ENCODE results near the gene HYDIN. TPM values are rescaled to one million over a fixed set of nuclear protein-coding genes. Genes with fewer than 3 reads are reported as not detected.
A peak's percentile ranks its signal among the peaks of the same experiment; 100 is the strongest.
"Not testable (repeated sequence)": the region's sequence is repeated elsewhere in the genome, so short reads cannot be mapped to it uniquely, and the experiment has no call there.

The HYDIN gene
- total RNA-seq, 1 experiment from 2014 or later: not detected

DNA sequence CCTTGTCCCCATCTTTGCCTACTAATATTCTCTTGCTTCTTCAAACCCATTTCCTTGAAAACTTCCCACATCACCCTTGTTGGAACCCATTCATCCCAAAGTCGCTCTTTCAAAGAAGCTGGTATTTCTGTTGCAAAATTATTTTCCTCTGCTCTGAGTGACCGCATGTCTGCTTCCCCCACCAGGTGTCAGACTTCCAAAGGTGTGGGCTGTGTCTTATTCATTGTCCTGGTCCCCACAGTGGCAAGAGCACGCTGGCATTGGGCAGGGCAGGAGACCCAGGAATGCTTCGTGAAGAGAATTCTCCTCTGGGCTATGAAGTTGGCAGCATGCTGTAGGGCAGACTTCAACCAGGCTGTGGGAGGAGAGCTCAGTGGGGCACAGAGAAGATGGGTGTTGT, 275.6 kb downstream of the HYDIN start:
- H3K9ac ChIP-seq (ENCODE audit: low read length); H3K27me3 ChIP-seq (ENCODE audit: insufficient read depth, low read length); H3K4me1 ChIP-seq (ENCODE audit: control insufficient read depth in 1 of 2, insufficient read depth in 2 of 2, low read length in 2 of 2); DNase-seq (ENCODE audit: low read depth, low spot score); RAD21 ChIA-PET (ENCODE audit: low non-redundant PET in 1 of 2, low total read pairs in 2 of 2, uncharacterized antibody in 2 of 2, unreplicated experiment in 2 of 2); H3K79me2 ChIP-seq (ENCODE audit: insufficient read depth, low read length); POLR2A ChIA-PET; H2AFZ ChIP-seq (ENCODE audit: low read depth, low read length, poor library complexity, severe bottlenecking); H4K20me1 ChIP-seq (ENCODE audit: insufficient read depth); H3K9me2 ChIP-seq (ENCODE audit: insufficient read depth); BruUV-seq (replicated peaks); H3K4me3 ChIP-seq (replicated peaks in 1 of 2; ENCODE audit: low read depth in 1 of 2, low read length in 2 of 2); H3K36me3 ChIP-seq (ENCODE audit: control insufficient read depth in 1 of 2, insufficient read depth in 2 of 2, low read length in 2 of 2); H3K9me3 ChIP-seq (ENCODE audit: control insufficient read depth in 1 of 2, insufficient read depth in 1 of 2, low read depth in 1 of 2, low read length in 2 of 2); H3K27ac ChIP-seq (ENCODE audit: low read depth, low read length); intact Hi-C loops (cut with micrococcal nuclease); H3K4me2 ChIP-seq (ENCODE audit: low read length); CTCF ChIA-PET: not testable (repeated sequence)
- ATAC-seq: peak; percentile 76
- TF ChIP-seq RAD21 (IDR thresholded peaks at IDR 0.05; ENCODE audit: low read depth): peak; percentile 23; the same call in 1 of the 2 replicates
- TF ChIP-seq, protein P1, sequence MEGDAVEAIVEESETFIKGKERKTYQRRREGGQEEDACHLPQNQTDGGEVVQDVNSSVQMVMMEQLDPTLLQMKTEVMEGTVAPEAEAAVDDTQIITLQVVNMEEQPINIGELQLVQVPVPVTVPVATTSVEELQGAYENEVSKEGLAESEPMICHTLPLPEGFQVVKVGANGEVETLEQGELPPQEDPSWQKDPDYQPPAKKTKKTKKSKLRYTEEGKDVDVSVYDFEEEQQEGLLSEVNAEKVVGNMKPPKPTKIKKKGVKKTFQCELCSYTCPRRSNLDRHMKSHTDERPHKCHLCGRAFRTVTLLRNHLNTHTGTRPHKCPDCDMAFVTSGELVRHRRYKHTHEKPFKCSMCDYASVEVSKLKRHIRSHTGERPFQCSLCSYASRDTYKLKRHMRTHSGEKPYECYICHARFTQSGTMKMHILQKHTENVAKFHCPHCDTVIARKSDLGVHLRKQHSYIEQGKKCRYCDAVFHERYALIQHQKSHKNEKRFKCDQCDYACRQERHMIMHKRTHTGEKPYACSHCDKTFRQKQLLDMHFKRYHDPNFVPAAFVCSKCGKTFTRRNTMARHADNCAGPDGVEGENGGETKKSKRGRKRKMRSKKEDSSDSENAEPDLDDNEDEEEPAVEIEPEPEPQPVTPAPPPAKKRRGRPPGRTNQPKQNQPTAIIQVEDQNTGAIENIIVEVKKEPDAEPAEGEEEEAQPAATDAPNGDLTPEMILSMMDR (IDR thresholded peaks at IDR 0.05 in 2 of 3, conservative IDR thresholded peaks at IDR 0.05 in 1 of 3; ENCODE audit: borderline replicate concordance in 1 of 3, insufficient read depth in 1 of 3, low read depth in 2 of 3, low read length in 2 of 3): peak in 2 of 3 experiments; percentile 9 to 13; a peak in 1 of 6 replicates

DNA sequence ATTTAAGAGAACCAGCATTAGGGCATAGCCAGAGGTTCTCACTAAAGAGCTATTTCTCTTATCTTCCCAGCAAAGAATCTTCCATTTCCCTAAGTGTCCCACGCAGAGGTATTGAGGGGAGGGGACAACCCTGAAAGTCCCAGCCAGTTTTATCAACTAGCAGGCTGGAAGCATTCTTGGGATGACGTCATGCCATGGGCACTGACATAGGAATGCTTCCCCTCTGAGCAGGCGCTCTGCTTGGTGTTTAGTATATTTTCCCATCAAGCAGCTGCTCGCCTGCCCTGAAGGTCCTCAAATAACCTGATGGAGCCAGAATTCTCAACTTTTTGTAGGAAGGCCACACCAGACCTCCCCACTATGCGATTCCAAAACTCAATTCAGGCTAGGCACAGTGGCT, 276.7 kb downstream of the HYDIN start:
- H3K27ac ChIP-seq (ENCODE audit: low read depth, low read length); POLR2A ChIA-PET; RAD21 ChIA-PET (ENCODE audit: low non-redundant PET in 1 of 2, low total read pairs in 2 of 2, uncharacterized antibody in 2 of 2, unreplicated experiment in 2 of 2); H3K4me2 ChIP-seq (ENCODE audit: low read length); CTCF ChIA-PET; BruUV-seq (replicated peaks); H3K9ac ChIP-seq (ENCODE audit: low read length); H3K9me2 ChIP-seq (ENCODE audit: insufficient read depth); H3K4me1 ChIP-seq (ENCODE audit: control insufficient read depth in 1 of 2, insufficient read depth in 2 of 2, low read length in 2 of 2); H4K20me1 ChIP-seq (ENCODE audit: insufficient read depth); intact Hi-C loops (cut with micrococcal nuclease); H3K36me3 ChIP-seq (ENCODE audit: control insufficient read depth in 1 of 2, insufficient read depth in 2 of 2, low read length in 2 of 2); DNase-seq (ENCODE audit: low read depth, low spot score); H3K9me3 ChIP-seq (ENCODE audit: control insufficient read depth in 1 of 2, insufficient read depth in 1 of 2, low read depth in 1 of 2, low read length in 2 of 2); H3K4me3 ChIP-seq (replicated peaks in 1 of 2; ENCODE audit: low read depth in 1 of 2, low read length in 2 of 2); H3K27me3 ChIP-seq (ENCODE audit: insufficient read depth, low read length); H2AFZ ChIP-seq (ENCODE audit: low read depth, low read length, poor library complexity, severe bottlenecking); H3K79me2 ChIP-seq (ENCODE audit: insufficient read depth, low read length); ATAC-seq: not testable (repeated sequence)

DNA sequence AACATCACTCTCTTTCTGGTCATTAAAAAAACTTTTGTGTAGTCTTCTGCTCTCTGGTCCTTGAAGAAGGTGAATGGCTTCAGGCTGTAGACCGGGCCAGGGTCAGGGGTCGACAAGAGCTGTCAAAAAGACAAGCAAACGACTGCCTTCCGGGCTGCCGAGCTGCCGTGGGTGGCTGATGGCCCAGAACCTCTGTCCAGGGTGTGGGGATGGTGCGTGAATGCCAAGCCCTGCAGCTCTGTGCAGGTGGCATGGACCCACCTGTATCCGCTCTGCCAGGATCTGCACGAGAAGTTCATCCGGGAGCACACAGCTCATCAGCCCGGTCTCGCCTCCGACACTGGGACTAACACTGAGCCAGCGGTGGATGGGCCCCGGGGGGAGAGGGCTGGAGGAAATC, 287.0 kb downstream of the HYDIN start:
- H3K9me2 ChIP-seq (ENCODE audit: insufficient read depth); H3K4me3 ChIP-seq (replicated peaks in 1 of 2; ENCODE audit: low read depth in 1 of 2, low read length in 2 of 2); H3K4me1 ChIP-seq (ENCODE audit: control insufficient read depth in 1 of 2, insufficient read depth in 2 of 2, low read length in 2 of 2); intact Hi-C loops (cut with micrococcal nuclease); BruUV-seq (replicated peaks); H3K9ac ChIP-seq (ENCODE audit: low read length); ATAC-seq; H4K20me1 ChIP-seq (ENCODE audit: insufficient read depth); CTCF ChIA-PET; H3K27ac ChIP-seq (ENCODE audit: low read depth, low read length); H3K27me3 ChIP-seq (ENCODE audit: insufficient read depth, low read length); H3K9me3 ChIP-seq (ENCODE audit: control insufficient read depth in 1 of 2, insufficient read depth in 1 of 2, low read depth in 1 of 2, low read length in 2 of 2); POLR2A ChIA-PET; H3K36me3 ChIP-seq (ENCODE audit: control insufficient read depth in 1 of 2, insufficient read depth in 2 of 2, low read length in 2 of 2); DNase-seq (ENCODE audit: low read depth, low spot score); H2AFZ ChIP-seq (ENCODE audit: low read depth, low read length, poor library complexity, severe bottlenecking); H3K4me2 ChIP-seq (ENCODE audit: low read length); RAD21 ChIA-PET (ENCODE audit: low non-redundant PET in 1 of 2, low total read pairs in 2 of 2, uncharacterized antibody in 2 of 2, unreplicated experiment in 2 of 2); H3K79me2 ChIP-seq (ENCODE audit: insufficient read depth, low read length): not testable (repeated sequence)

DNA sequence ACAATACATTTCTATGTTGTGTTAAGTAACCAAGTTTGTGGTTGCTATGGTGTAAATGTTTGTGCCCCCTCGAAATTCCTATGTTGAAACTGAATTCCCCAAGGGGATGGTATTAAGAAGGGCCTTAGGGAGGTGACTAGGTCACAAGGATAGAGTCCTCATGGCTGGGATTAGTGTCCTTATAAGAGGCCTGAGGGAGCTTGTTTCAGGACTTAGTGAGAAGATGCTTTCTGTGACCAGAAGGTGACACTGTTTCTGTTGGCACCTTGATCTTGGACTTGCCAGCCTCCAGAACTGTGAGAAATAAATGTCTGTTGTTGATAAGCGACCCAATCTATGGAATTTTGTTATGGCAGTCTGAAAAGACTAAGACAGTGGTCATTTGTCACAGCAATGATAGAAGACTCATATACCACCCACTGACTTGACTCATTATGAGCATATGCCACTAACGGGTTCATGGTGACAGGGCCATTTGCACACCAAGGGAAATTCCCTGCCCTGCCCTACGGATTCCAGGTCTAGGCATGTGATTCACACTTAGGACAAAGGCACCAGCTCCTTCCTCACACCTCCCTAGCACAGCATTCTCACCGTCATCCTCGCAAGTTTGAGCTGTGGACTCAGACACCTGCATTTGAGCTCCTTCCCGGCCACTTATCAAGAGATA, 290.7 kb downstream of the HYDIN start:
- H2AFZ ChIP-seq (ENCODE audit: low read depth, low read length, poor library complexity, severe bottlenecking); H3K9me2 ChIP-seq (ENCODE audit: insufficient read depth); BruUV-seq (replicated peaks); DNase-seq (ENCODE audit: low read depth, low spot score); H3K79me2 ChIP-seq (ENCODE audit: insufficient read depth, low read length); H3K4me2 ChIP-seq (ENCODE audit: low read length); H3K36me3 ChIP-seq (ENCODE audit: control insufficient read depth in 1 of 2, insufficient read depth in 2 of 2, low read length in 2 of 2); H3K9me3 ChIP-seq (ENCODE audit: control insufficient read depth in 1 of 2, insufficient read depth in 1 of 2, low read depth in 1 of 2, low read length in 2 of 2); POLR2A ChIA-PET; H3K9ac ChIP-seq (ENCODE audit: low read length); H4K20me1 ChIP-seq (ENCODE audit: insufficient read depth); RAD21 ChIA-PET (ENCODE audit: low non-redundant PET in 1 of 2, low total read pairs in 2 of 2, uncharacterized antibody in 2 of 2, unreplicated experiment in 2 of 2); H3K27me3 ChIP-seq (ENCODE audit: insufficient read depth, low read length); H3K4me3 ChIP-seq (replicated peaks in 1 of 2; ENCODE audit: low read depth in 1 of 2, low read length in 2 of 2); CTCF ChIA-PET; intact Hi-C loops (cut with micrococcal nuclease); H3K27ac ChIP-seq (ENCODE audit: low read depth, low read length); H3K4me1 ChIP-seq (ENCODE audit: control insufficient read depth in 1 of 2, insufficient read depth in 2 of 2, low read length in 2 of 2): not testable (repeated sequence)
- peak; percentile 65 for ATAC-seq
